PFSK-1 (cell line): Measurements from ENCODE around the gene PTGES2.

ENCODE experiments used
- POLR2AphosphoS5 ChIP-seq: IDR thresholded peaks from 2 replicates; pipeline ENCODE4 v1.6.1; 2012; ENCODE audit warnings: low read depth, mild to moderate bottlenecking, control low read depth, low read length, moderate library complexity
- REST ChIP-seq, 2 experiments: IDR thresholded peaks; 2 replicates each; pipeline versions ENCODE4 v1.6.1 to v1.8.0; 2011 to 2012; ENCODE audit warnings: low read depth in 2 of 2, low read length in 2 of 2, control low read depth in 1 of 2, inconsistent platforms in 1 of 2, mild to moderate bottlenecking in 1 of 2, moderate library complexity in 1 of 2; ENCODE audit not compliant: insufficient read depth in 1 of 2
- SIN3A ChIP-seq: IDR thresholded peaks from 2 replicates; pipeline ENCODE4 v1.6.1; 2012; ENCODE audit warnings: mild to moderate bottlenecking, low read length, moderate library complexity, borderline replicate concordance; ENCODE audit not compliant: insufficient read depth
- TAF1 ChIP-seq: IDR thresholded peaks from 2 replicates; pipeline ENCODE4 v1.6.1; 2012; ENCODE audit warnings: low read length, control low read depth, borderline replicate concordance; ENCODE audit not compliant: insufficient read depth

DNA sequence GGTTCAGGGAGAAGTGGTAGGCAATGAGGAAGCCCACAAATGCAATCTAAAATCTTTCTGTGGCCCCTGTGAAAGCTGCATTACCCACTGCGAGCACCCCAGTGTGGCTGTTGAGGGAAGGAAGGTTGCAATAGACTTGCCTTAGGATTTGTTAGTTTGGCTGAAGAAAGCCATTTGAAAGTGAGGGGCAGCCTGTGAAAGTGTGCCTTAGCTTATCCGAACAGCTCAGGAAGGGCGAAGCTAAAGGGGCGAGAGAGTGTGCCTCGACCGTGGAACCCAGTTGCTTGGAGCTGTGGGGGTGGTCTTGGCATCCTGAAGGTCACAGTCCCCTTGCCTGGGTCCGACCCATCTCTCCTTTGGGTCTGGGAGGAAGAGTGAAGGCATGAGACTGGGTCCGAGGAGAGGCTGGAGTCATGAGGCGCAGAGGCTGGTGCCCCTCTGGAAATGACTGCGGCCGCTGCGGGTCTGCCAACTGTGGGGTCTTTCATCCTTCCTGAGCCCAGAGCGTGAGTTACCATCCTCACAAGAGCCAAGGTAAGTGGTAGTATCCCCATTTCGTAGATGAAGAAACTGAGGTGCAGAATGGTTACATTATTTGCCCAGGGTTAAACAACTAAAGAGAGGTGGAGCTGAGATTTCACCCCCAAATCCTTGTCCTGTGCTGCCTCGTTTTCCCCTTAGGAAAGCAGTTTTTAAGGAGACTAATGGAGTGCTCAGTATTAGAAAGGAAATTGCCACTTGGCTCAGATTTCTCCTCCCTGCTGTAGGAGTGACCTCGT is 35.1 kb downstream of the PTGES2 start:
- no peak for TF ChIP-seq REST (IDR thresholded peaks at IDR 0.05; ENCODE audit: insufficient read depth in 1 of 2, low read depth in 2 of 2, low read length in 2 of 2)
- no peak for TF ChIP-seq POLR2AphosphoS5
- no peak for TF ChIP-seq TAF1
- TF ChIP-seq SIN3A, result no peak
